Smooth muscle cell (in vitro differentiated cells): ENCODE results near the gene MAP4K4. TPM values are rescaled to one million over a fixed set of nuclear protein-coding genes. Genes with fewer than 3 reads are reported as not detected.

ENCODE experiments used
- DNase-seq: peaks from one replicate; lab custom pipeline; 2025; ENCODE audit not compliant: unreplicated experiment; lab: John Stamatoyannopoulos, UW
- H2AFZ ChIP-seq: fragments of 200-600 bp; sonication (generic); 2 replicates; pipeline ENCODE4 v1.6.0; 2016; ENCODE audit warnings: antibody characterized with exemption, low read depth, mild to moderate bottlenecking
- H3F3A ChIP-seq: fragments of 200-600 bp; sonication (generic); 2 replicates; pipeline ENCODE4 v1.6.0; 2017; ENCODE audit warnings: antibody characterized with exemption, low read depth
- H3K27ac ChIP-seq: fragments of 200-600 bp; sonication (generic); 2 replicates; pipeline ENCODE4 v1.5.1; 2016; ENCODE audit warnings: low read depth, mild to moderate bottlenecking
- H3K27me3 ChIP-seq: fragments of 200-600 bp; sonication (generic); 2 replicates; pipeline ENCODE4 v1.6.1; 2016; ENCODE audit warnings: low read depth, mild to moderate bottlenecking
- H3K36me3 ChIP-seq: fragments of 200-600 bp; sonication (generic); 2 replicates; pipeline ENCODE4 v1.5.1; 2016; ENCODE audit warnings: low read depth
- H3K4me1 ChIP-seq: fragments of 200-600 bp; sonication (generic); 2 replicates; pipeline ENCODE4 v1.5.1; 2016; ENCODE audit warnings: low read depth
- H3K4me2 ChIP-seq: fragments of 200-600 bp; sonication (generic); 2 replicates; pipeline ENCODE4 v1.6.0; 2016; ENCODE audit warnings: mild to moderate bottlenecking
- H3K4me3 ChIP-seq: fragments of 200-600 bp; sonication (generic); 2 replicates; pipeline ENCODE4 v1.5.1; 2016; ENCODE audit warnings: mild to moderate bottlenecking
- H3K79me2 ChIP-seq: fragments of 200-600 bp; sonication (generic); 2 replicates; pipeline ENCODE4 v1.6.0; 2016; ENCODE audit warnings: low read depth, mild to moderate bottlenecking
- H3K9ac ChIP-seq: fragments of 200-600 bp; sonication (generic); 2 replicates; pipeline ENCODE4 v1.6.0; 2016; ENCODE audit warnings: low read depth
- H3K9me3 ChIP-seq: fragments of 200-600 bp; sonication (generic); replicated peaks from 2 replicates; pipeline ENCODE4 v1.5.1; 2016; ENCODE audit warnings: low read depth
- H4K20me1 ChIP-seq: fragments of 200-600 bp; sonication (generic); 2 replicates; pipeline ENCODE4 v1.6.0; 2016; ENCODE audit warnings: low read depth
- CTCF ChIP-seq: fragments of 200-600 bp; sonication (generic); IDR thresholded peaks from 2 replicates; pipeline ENCODE4 v1.5.1; 2017; ENCODE audit warnings: borderline replicate concordance, mild to moderate bottlenecking, antibody characterized with exemption; ENCODE audit not compliant: insufficient read depth, poor library complexity, severe bottlenecking
- WGBS: methylation state at CpG from one replicate; pipeline ENCODE4 v1.1.7; 2016; ENCODE audit warnings: low lambda C conversion rate; 5-methylcytosine and 5-hydroxymethylcytosine counted together
- polyA plus RNA-seq: library from polyadenylated mRNA; unstranded; fragments of >200 nt; fragmentation: Nextera tagmentation; extraction: Ambion mirVana; gene quantifications from 2 replicates; pipeline ENCODE4 v1.2.1, GENCODE V29; 2016
- total RNA-seq: library from RNA; depleted of rRNA; stranded (reverse); fragments of >200 nt; gene quantifications from 2 replicates; pipeline ENCODE4 v1.2.3, GENCODE V29; 2014

MAP4K4 gene
- total and polyA plus RNA-seq, 2 experiments from 2014 or later = 68.9 to 107 TPM

DNA sequence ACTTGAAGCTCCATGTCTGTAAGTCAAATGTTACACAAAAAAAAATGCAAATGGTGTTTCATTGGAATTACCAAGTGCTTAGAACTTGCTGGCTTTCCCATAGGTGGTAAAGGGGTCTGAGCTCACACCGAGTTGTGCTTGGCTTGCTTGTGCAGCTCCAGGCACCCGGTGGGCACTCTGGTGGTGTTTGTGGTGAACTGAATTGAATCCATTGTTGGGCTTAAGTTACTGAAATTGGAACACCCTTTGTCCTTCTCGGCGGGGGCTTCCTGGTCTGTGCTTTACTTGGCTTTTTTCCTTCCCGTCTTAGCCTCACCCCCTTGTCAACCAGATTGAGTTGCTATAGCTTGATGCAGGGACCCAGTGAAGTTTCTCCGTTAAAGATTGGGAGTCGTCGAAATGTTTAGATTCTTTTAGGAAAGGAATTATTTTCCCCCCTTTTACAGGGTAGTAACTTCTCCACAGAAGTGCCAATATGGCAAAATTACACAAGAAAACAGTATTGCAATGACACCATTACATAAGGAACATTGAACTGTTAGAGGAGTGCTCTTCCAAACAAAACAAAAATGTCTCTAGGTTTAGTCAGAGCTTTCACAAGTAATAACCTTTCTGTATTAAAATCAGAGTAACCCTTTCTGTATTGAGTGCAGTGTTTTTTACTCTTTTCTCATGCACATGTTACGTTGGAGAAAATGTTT, 196.3 kb downstream of the MAP4K4 start:
- H4K20me1 ChIP-seq = no peaks in the 10 kb centered on the region
- peaks cover 16% of the 10 kb centered on the region for H3K4me1 ChIP-seq
- no peaks in the 10 kb centered on the region for H3F3A ChIP-seq
- no peak overlapping the region for H3K9ac ChIP-seq
- 77% methylated on average over 9 of the region's 9 CpGs for WGBS
- H3K4me2 ChIP-seq = no peak overlapping the region
- H3K4me3 ChIP-seq = no peak overlapping the region
- DNase-seq = no peak
- no peak overlapping the region for H3K27ac ChIP-seq
- H3K9me3 ChIP-seq = no peaks in the 10 kb centered on the region
- no peaks in the 10 kb centered on the region for H3K79me2 ChIP-seq
- no peak for TF ChIP-seq CTCF
- H3K36me3 ChIP-seq = peaks cover 19% of the 10 kb centered on the region
- no peak overlapping the region for H2AFZ ChIP-seq
- no peaks in the 10 kb centered on the region for H3K27me3 ChIP-seq

GRCh38 chr2:101895039-101895438, 197.5 kb downstream of the MAP4K4 start:
- Histone ChIP-seq H3F3A (peaks cover 6% of the 10 kb centered on the region), H3K4me2 (no peak overlapping the region), H3K36me3 (peaks cover 17% of the 10 kb centered on the region), H3K4me1 (peaks cover 16% of the 10 kb centered on the region), H4K20me1 (no peaks in the 10 kb centered on the region), H3K79me2 (no peaks in the 10 kb centered on the region), H3K9me3 (no peaks in the 10 kb centered on the region), H3K4me3 (no peak overlapping the region), H3K27me3 (no peaks in the 10 kb centered on the region), H2AFZ (no peak overlapping the region), H3K27ac (no peak overlapping the region), H3K9ac (no peak overlapping the region)
- 96% methylated on average over 7 of the region's 7 CpGs for WGBS
- no peak for TF ChIP-seq CTCF
- no peak for DNase-seq

- H3K36me3 ChIP-seq = peaks cover 15% of the 10 kb centered on the region
- peaks cover 7% of the 10 kb centered on the region for H3F3A ChIP-seq
- no peak overlapping the region for H3K4me3 ChIP-seq
- no peak for DNase-seq
- TF ChIP-seq CTCF = no peak
- no peaks in the 10 kb centered on the region for H3K9me3 ChIP-seq
- H3K4me2 ChIP-seq = no peak overlapping the region
- H3K79me2 ChIP-seq = no peaks in the 10 kb centered on the region
- H3K4me1 ChIP-seq = peaks cover 16% of the 10 kb centered on the region
- WGBS = 93% methylated on average over 2 of the region's 2 CpGs
- H3K9ac ChIP-seq = no peak overlapping the region
- H3K27ac ChIP-seq = no peak overlapping the region
- no peaks in the 10 kb centered on the region for H4K20me1 ChIP-seq
- H2AFZ ChIP-seq = no peak overlapping the region
- no peaks in the 10 kb centered on the region for H3K27me3 ChIP-seq
These were observed 198.4 kb downstream of the MAP4K4 start for GRCh38 chr2:101895819-101896322.

- no peak for DNase-seq
- peaks cover 12% of the 10 kb centered on the region for H3K36me3 ChIP-seq
- H3K27ac ChIP-seq = no peak overlapping the region
- H3F3A ChIP-seq = peaks cover 7% of the 10 kb centered on the region
- no peaks in the 10 kb centered on the region for H3K9me3 ChIP-seq
- H3K4me1 ChIP-seq = peaks cover 16% of the 10 kb centered on the region
- H3K4me3 ChIP-seq = no peak overlapping the region
- no peak for TF ChIP-seq CTCF
- H3K27me3 ChIP-seq = no peaks in the 10 kb centered on the region
- WGBS = 91% methylated on average over 1 of the region's 1 CpG
- H3K4me2 ChIP-seq = no peak overlapping the region
- no peaks in the 10 kb centered on the region for H4K20me1 ChIP-seq
- no peak overlapping the region for H3K9ac ChIP-seq
- no peaks in the 10 kb centered on the region for H3K79me2 ChIP-seq
- no peak overlapping the region for H2AFZ ChIP-seq
These were observed 199.8 kb downstream of the MAP4K4 start for GRCh38 chr2:101897301-101897700.
